Small intestine (tissue), 7 donors: ENCODE results near the gene BORCS8. TPM values are rescaled to one million over a fixed set of nuclear protein-coding genes. Genes with fewer than 3 reads are reported as not detected.
A peak's percentile ranks its signal among the peaks of the same experiment; 100 is the strongest.

Experiments
- DNase-seq, 2 donors: peaks; one replicate each; pipeline versions ENCODE4 v3.0.0 to v3.0.0-alpha.2; 2013
- FAIRE-seq: peaks from 2 replicates; lab custom pipeline; 2012; peaks lifted over from hg19 to GRCh38; lab: Jason Lieb, UNC
- H3K27ac ChIP-seq, 3 donors: one replicate each; pipeline ENCODE4 v1.5.1; 2013; ENCODE audit warnings: low read length in 2 of 3, mild to moderate bottlenecking in 2 of 3, control low read depth in 1 of 3, inconsistent platforms in 1 of 3, low read depth in 1 of 3, moderate library complexity in 1 of 3
- H3K27me3 ChIP-seq, 3 donors: one replicate each; pipeline ENCODE4 v1.6.1; 2013; ENCODE audit warnings: low read length in 3 of 3, inconsistent platforms in 1 of 3; ENCODE audit not compliant: control insufficient read depth in 3 of 3, insufficient read depth in 3 of 3
- H3K36me3 ChIP-seq, 3 donors: one replicate each; pipeline ENCODE4 v1.6.1; 2013; ENCODE audit warnings: low read length in 3 of 3, inconsistent platforms in 1 of 3, low read depth in 1 of 3, mild to moderate bottlenecking in 1 of 3, moderate library complexity in 1 of 3; ENCODE audit not compliant: control insufficient read depth in 3 of 3, insufficient read depth in 2 of 3
- H3K4me1 ChIP-seq, 3 donors: one replicate each; pipeline ENCODE4 v1.6.1; 2013; ENCODE audit warnings: low read length in 2 of 3, inconsistent platforms in 1 of 3, low read depth in 1 of 3, mild to moderate bottlenecking in 1 of 3, moderate library complexity in 1 of 3; ENCODE audit not compliant: control insufficient read depth in 3 of 3, insufficient read depth in 2 of 3
- H3K4me3 ChIP-seq, 3 donors: one replicate each; pipeline ENCODE4 v1.5.1; 2013; ENCODE audit warnings: low read length in 3 of 3, control low read depth in 1 of 3, inconsistent platforms in 1 of 3, low read depth in 1 of 3, mild to moderate bottlenecking in 1 of 3, moderate library complexity in 1 of 3
- H3K9me3 ChIP-seq, 2 donors: one replicate each; pipeline ENCODE4 v1.6.1; 2013; ENCODE audit warnings: low read depth in 1 of 2, low read length in 1 of 2; ENCODE audit not compliant: control insufficient read depth in 2 of 2, insufficient read depth in 1 of 2
- WGBS, 3 donors: extraction: QIAGEN DNeasy Blood & Tissue Kit; methylation state at CpG; one replicate each; pipeline ENCODE4 v1.1.7; 2013; 5-methylcytosine and 5-hydroxymethylcytosine counted together
- polyA plus RNA-seq, 4 donors: library from polyadenylated mRNA; stranded (reverse) in 3 of 4; unstranded in 1 of 4; fragments of 200-250 nt in 3 of 4; fragments of 120-200 nt in 1 of 4; gene quantifications; one replicate each; pipeline versions ENCODE4 v1.2.1 to v1.2.3, GENCODE V29; 2013
- donor health status: healthy with polysubstance abuse.
- donor health status: control.
- donor health status: control.
- donor health status: Bipolar disorder and iron deficiency.
- donor health status: healthy.

The BORCS8 gene
- polyA plus RNA-seq, 4 donors: 15.1 to 24.7 (median 18.4) TPM

- FAIRE-seq (no peak), DNase-seq (no peak)
- WGBS, 3 donors: 83 to 93% (median 87%) methylated on average over 3 of the region's 3 CpGs
- H3K9me3 ChIP-seq: no peaks in the 10 kb centered on the region
- H3K4me1 ChIP-seq: peaks cover 0 to 8% (median 0%) of the 10 kb centered on the region in 3 donors
- no peak overlapping the region for H3K27ac ChIP-seq
- H3K36me3 ChIP-seq: peaks cover 0 to 2% (median 0%) of the 10 kb centered on the region in 3 donors
- H3K4me3 ChIP-seq: no peak overlapping the region
- H3K27me3 ChIP-seq: peaks cover 0 to 6% (median 0%) of the 10 kb centered on the region in 3 donors
These were observed 24.3 kb downstream of the BORCS8 start for GRCh38 chr19:19167612-19168011.

GRCh38 chr19:19165396-19165795 lies 26.6 kb downstream of the BORCS8 start:
- peaks cover 0 to 4% (median 0%) of the 10 kb centered on the region in 3 donors for H3K36me3 ChIP-seq
- no peak for DNase-seq
- peaks cover 0 to 7% (median 0%) of the 10 kb centered on the region in 3 donors for H3K4me1 ChIP-seq
- no peak overlapping the region for H3K4me3 ChIP-seq
- WGBS, 3 donors: 89 to 93% (median 89%) methylated on average over 1 of the region's 1 CpG
- no peak for FAIRE-seq
- peaks cover 0 to 5% (median 0%) of the 10 kb centered on the region in 3 donors for H3K27me3 ChIP-seq
- H3K9me3 ChIP-seq: no peaks in the 10 kb centered on the region
- H3K27ac ChIP-seq: no peak overlapping the region

- Histone ChIP-seq H3K27me3 (no peaks in the 10 kb centered on the region), H3K4me3 (no peak overlapping the region), H3K36me3 (peaks cover 0 to 7% (median 0%) of the 10 kb centered on the region in 3 donors), H3K27ac (no peak overlapping the region), H3K4me1 (no peaks in the 10 kb centered on the region), H3K9me3 (no peaks in the 10 kb centered on the region)
- no peak for FAIRE-seq
- no peak for DNase-seq
- 85 to 96% (median 91%) methylated on average over 7 of the region's 7 CpGs for WGBS, 3 donors
These were observed 29.5 kb downstream of the BORCS8 start for GRCh38 chr19:19162495-19162894.

GRCh38 chr19:19160461-19161035 lies 31.4 kb downstream of the BORCS8 start:
- H3K27me3 ChIP-seq: no peaks in the 10 kb centered on the region
- H3K9me3 ChIP-seq: peaks cover 0 to 9% of the 10 kb centered on the region in 2 donors
- H3K4me3 ChIP-seq: no peak overlapping the region
- H3K4me1 ChIP-seq: no peaks in the 10 kb centered on the region
- no peak for FAIRE-seq
- peaks cover 0 to 17% (median 0%) of the 10 kb centered on the region in 3 donors for H3K36me3 ChIP-seq
- H3K27ac ChIP-seq: peak overlapping the region in 1 of 3 donors; percentile 28
- DNase-seq: no peak
- WGBS, 3 donors: 54 to 84% (median 80%) methylated on average over 11 to 26 of the region's 26 CpGs

- Histone ChIP-seq H3K9me3 (peaks cover 0 to 11% of the 10 kb centered on the region in 2 donors), H3K27me3 (no peaks in the 10 kb centered on the region), H3K27ac (no peak overlapping the region), H3K4me3 (no peak overlapping the region), H3K36me3 (peaks cover 0 to 22% (median 0%) of the 10 kb centered on the region in 3 donors), H3K4me1 (no peaks in the 10 kb centered on the region)
- WGBS, 3 donors: 91 to 93% (median 92%) methylated on average over 4 of the region's 4 CpGs
- FAIRE-seq (no peak), DNase-seq (no peak)
These were observed 32.4 kb downstream of the BORCS8 start for GRCh38 chr19:19159534-19159933.

- Histone ChIP-seq H3K4me3 (no peak overlapping the region), H3K36me3 (peaks cover 0 to 22% (median 0%) of the 10 kb centered on the region in 3 donors), H3K9me3 (peaks cover 0 to 11% of the 10 kb centered on the region in 2 donors), H3K27me3 (no peaks in the 10 kb centered on the region), H3K4me1 (no peaks in the 10 kb centered on the region), H3K27ac (no peak overlapping the region)
- FAIRE-seq: no peak
- 80 to 88% (median 83%) methylated on average over 6 of the region's 6 CpGs for WGBS, 3 donors
- no peak for DNase-seq
These were observed 34.1 kb downstream of the BORCS8 start for GRCh38 chr19:19157808-19158207.

- no peaks in the 10 kb centered on the region for H3K27me3 ChIP-seq
- H3K9me3 ChIP-seq: peaks cover 0 to 11% of the 10 kb centered on the region in 2 donors
- no peak overlapping the region for H3K4me3 ChIP-seq
- DNase-seq (no peak), FAIRE-seq (no peak)
- H3K27ac ChIP-seq: peak overlapping the region in 1 of 3 donors; percentile 12
- H3K4me1 ChIP-seq: no peaks in the 10 kb centered on the region
- WGBS, 3 donors: 84 to 94% (median 92%) methylated on average over 10 of the region's 10 CpGs
- H3K36me3 ChIP-seq: peaks cover 0 to 25% (median 0%) of the 10 kb centered on the region in 3 donors
These were observed 36.3 kb downstream of the BORCS8 start for GRCh38 chr19:19155495-19156219.

GRCh38 chr19:19154768-19155494 lies 37.0 kb downstream of the BORCS8 start:
- no peaks in the 10 kb centered on the region for H3K4me1 ChIP-seq
- H3K27ac ChIP-seq: peak overlapping the region in 1 of 3 donors; percentile 12
- H3K36me3 ChIP-seq: peaks cover 0 to 29% (median 0%) of the 10 kb centered on the region in 3 donors
- H3K9me3 ChIP-seq: peaks cover 0 to 11% of the 10 kb centered on the region in 2 donors
- no peak for FAIRE-seq
- DNase-seq: no peak
- H3K27me3 ChIP-seq: no peaks in the 10 kb centered on the region
- WGBS, 3 donors: 91 to 99% (median 96%) methylated on average over 6 of the region's 6 CpGs
- H3K4me3 ChIP-seq: no peak overlapping the region
